Retinal pigment epithelial cell (primary cell): ENCODE results near the gene PTP4A1.

Experiments
- DNase-seq: peaks from one replicate; pipeline ENCODE4 v3.0.0-alpha.2; 2010; ENCODE audit warnings: low read depth
- H3K4me3 ChIP-seq: 2 replicates; pipeline ENCODE4 v1.5.1; 2011; ENCODE audit warnings: mild to moderate bottlenecking, low read length, control low read depth, moderate library complexity
- CTCF ChIP-seq: conservative IDR thresholded peaks from 2 replicates; pipeline ENCODE4 v1.5.1; 2011; ENCODE audit warnings: low read depth, low read length, control low read depth, inconsistent platforms

The PTP4A1 gene

GRCh38 chr6:63543001-63543400, 29.3 kb upstream of the PTP4A1 start:
- no peak overlapping the region for H3K4me3 ChIP-seq
- TF ChIP-seq CTCF = no peak
- no peak for DNase-seq

GRCh38 chr6:63543982-63544381, 28.3 kb upstream of the PTP4A1 start:
- DNase-seq = no peak
- no peak for TF ChIP-seq CTCF
- H3K4me3 ChIP-seq = no peak overlapping the region

GRCh38 chr6:63546236-63546635, 26.0 kb upstream of the PTP4A1 start:
- no peak for TF ChIP-seq CTCF
- H3K4me3 ChIP-seq = no peak overlapping the region
- no peak for DNase-seq

GRCh38 chr6:63546697-63547096, 25.6 kb upstream of the PTP4A1 start:
- no peak for DNase-seq
- TF ChIP-seq CTCF = no peak
- H3K4me3 ChIP-seq = no peak overlapping the region

- DNase-seq = no peak
- H3K4me3 ChIP-seq = no peak overlapping the region
- no peak for TF ChIP-seq CTCF
Measured at GRCh38 chr6:63549076-63549475, 23.2 kb upstream of the PTP4A1 start.

- no peak for DNase-seq
- no peak for TF ChIP-seq CTCF
Measured at GRCh38 chr6:63553208-63553607, 19.1 kb upstream of the PTP4A1 start.

GRCh38 chr6:63553900-63554299, 18.4 kb upstream of the PTP4A1 start:
- DNase-seq = no peak
- no peak for TF ChIP-seq CTCF
- no peak overlapping the region for H3K4me3 ChIP-seq

More at GRCh38 chr6:63553208-63553607, 19.1 kb upstream of the PTP4A1 start:
- H3K4me3 ChIP-seq = no peak overlapping the region
